Ecto neural progenitor cell (in vitro differentiated cells): ENCODE data around the gene GHR.
"Not testable (repeated sequence)": the region's sequence is repeated elsewhere in the genome, so short reads cannot be mapped to it uniquely, and the experiment has no call there.

Experiments
- DNase-seq: peaks from one replicate; pipeline ENCODE4 v3.0.0-alpha.2; 2018; ENCODE audit warnings: low spot score

The GHR gene

GRCh38 chr5:42569953-42570548 is 146.8 kb downstream of the GHR start:
- no peak for DNase-seq

GRCh38 chr5:42570966-42571960 is 148.0 kb downstream of the GHR start:
- no peak for DNase-seq

GRCh38 chr5:42572313-42572712 is 149.1 kb downstream of the GHR start:
- DNase-seq = no peak

GRCh38 chr5:42573386-42573785 is 150.1 kb downstream of the GHR start:
- no peak for DNase-seq

- DNase-seq = not testable (repeated sequence)
Measured at GRCh38 chr5:42575914-42576313, 152.7 kb downstream of the GHR start.

- not testable (repeated sequence) for DNase-seq
Measured at GRCh38 chr5:42578901-42579300, 155.7 kb downstream of the GHR start.

GRCh38 chr5:42579320-42579719 is 156.1 kb downstream of the GHR start:
- no peak for DNase-seq

- DNase-seq = no peak
Measured at GRCh38 chr5:42581845-42582244, 158.6 kb downstream of the GHR start.

GRCh38 chr5:42582723-42583122 is 159.5 kb downstream of the GHR start:
- DNase-seq = no peak

- peak; percentile 64 for DNase-seq
Measured at GRCh38 chr5:42583322-42583721, 160.1 kb downstream of the GHR start.

- no peak for DNase-seq
Measured at GRCh38 chr5:42586625-42587024, 163.4 kb downstream of the GHR start.

GRCh38 chr5:42587096-42587723 is 164.0 kb downstream of the GHR start:
- DNase-seq = no peak

GRCh38 chr5:42590566-42590965 is 167.3 kb downstream of the GHR start:
- DNase-seq = no peak

GRCh38 chr5:42591015-42591414 is 167.8 kb downstream of the GHR start:
- DNase-seq = no peak

- no peak for DNase-seq
Measured at GRCh38 chr5:42592401-42593140, 169.3 kb downstream of the GHR start.

GRCh38 chr5:42593591-42593990 is 170.4 kb downstream of the GHR start:
- DNase-seq = no peak

- no peak for DNase-seq
Measured at GRCh38 chr5:42595597-42595996, 172.4 kb downstream of the GHR start.

- DNase-seq = no peak
Measured at GRCh38 chr5:42596817-42597216, 173.6 kb downstream of the GHR start.

- DNase-seq = no peak
Measured at GRCh38 chr5:42597318-42597937, 174.2 kb downstream of the GHR start.

- no peak for DNase-seq
Measured at GRCh38 chr5:42598311-42598710, 175.1 kb downstream of the GHR start.

- no peak for DNase-seq
Measured at GRCh38 chr5:42599106-42599505, 175.9 kb downstream of the GHR start.

GRCh38 chr5:42600441-42600840 is 177.2 kb downstream of the GHR start:
- no peak for DNase-seq
